Measurements from ENCODE around the gene EFNA5.

EFNA5 gene

GRCh38 chr5:107612541-107612940 lies 58.2 kb downstream of the EFNA5 start:
- no peak for DNase-seq
- in situ Hi-C loops (cut with MboI; ENCODE audit: low pct_unique_long_range_greater_than_20kb, low sequenced_read_pairs): no loop called here

- in situ Hi-C loops (cut with MboI; ENCODE audit: low pct_unique_long_range_greater_than_20kb, low sequenced_read_pairs): no loop called here
- no peak for DNase-seq
Measured at GRCh38 chr5:107610798-107611197, 59.9 kb downstream of the EFNA5 start.

GRCh38 chr5:107607671-107608345 lies 62.9 kb downstream of the EFNA5 start:
- in situ Hi-C loops (cut with MboI; ENCODE audit: low pct_unique_long_range_greater_than_20kb, low sequenced_read_pairs): no loop called here
- no peak for DNase-seq

- no peak for DNase-seq
- in situ Hi-C loops (cut with MboI; ENCODE audit: low pct_unique_long_range_greater_than_20kb, low sequenced_read_pairs): no loop called here
Measured at GRCh38 chr5:107607196-107607595, 63.5 kb downstream of the EFNA5 start.

- in situ Hi-C loops (cut with MboI; ENCODE audit: low pct_unique_long_range_greater_than_20kb, low sequenced_read_pairs): no loop called here
- DNase-seq: no peak
Measured at GRCh38 chr5:107605596-107606125, 65.1 kb downstream of the EFNA5 start.

GRCh38 chr5:107604990-107605389 lies 65.7 kb downstream of the EFNA5 start:
- DNase-seq: no peak
- in situ Hi-C loops (cut with MboI; ENCODE audit: low pct_unique_long_range_greater_than_20kb, low sequenced_read_pairs): no loop called here

GRCh38 chr5:107604146-107604910 lies 66.4 kb downstream of the EFNA5 start:
- no peak for DNase-seq
- in situ Hi-C loops (cut with MboI; ENCODE audit: low pct_unique_long_range_greater_than_20kb, low sequenced_read_pairs): no loop called here

GRCh38 chr5:107603349-107603748 lies 67.4 kb downstream of the EFNA5 start:
- no peak for DNase-seq
- in situ Hi-C loops (cut with MboI; ENCODE audit: low pct_unique_long_range_greater_than_20kb, low sequenced_read_pairs): no loop called here

- in situ Hi-C loops (cut with MboI; ENCODE audit: low pct_unique_long_range_greater_than_20kb, low sequenced_read_pairs): no loop called here
- DNase-seq: no peak
Measured at GRCh38 chr5:107602896-107603295, 67.8 kb downstream of the EFNA5 start.

- in situ Hi-C loops (cut with MboI; ENCODE audit: low pct_unique_long_range_greater_than_20kb, low sequenced_read_pairs): no loop called here
- no peak for DNase-seq
Measured at GRCh38 chr5:107601076-107601475, 69.7 kb downstream of the EFNA5 start.

- no peak for DNase-seq
- in situ Hi-C loops (cut with MboI; ENCODE audit: low pct_unique_long_range_greater_than_20kb, low sequenced_read_pairs): no loop called here
Measured at GRCh38 chr5:107598958-107599357, 71.8 kb downstream of the EFNA5 start.

- no peak for DNase-seq
Measured at GRCh38 chr5:107597803-107598202, 72.9 kb downstream of the EFNA5 start.

GRCh38 chr5:107597247-107597646 lies 73.5 kb downstream of the EFNA5 start:
- in situ Hi-C loops (cut with MboI; ENCODE audit: low pct_unique_long_range_greater_than_20kb, low sequenced_read_pairs): no loop called here
- no peak for DNase-seq

More at GRCh38 chr5:107597803-107598202, 72.9 kb downstream of the EFNA5 start:
- in situ Hi-C loops (cut with MboI; ENCODE audit: low pct_unique_long_range_greater_than_20kb, low sequenced_read_pairs): no loop called here

- in situ Hi-C loops (cut with MboI; ENCODE audit: low pct_unique_long_range_greater_than_20kb, low sequenced_read_pairs): no loop called here
- no peak for DNase-seq
Measured at GRCh38 chr5:107594253-107595045, 76.3 kb downstream of the EFNA5 start.

- no peak for DNase-seq
- in situ Hi-C loops (cut with MboI; ENCODE audit: low pct_unique_long_range_greater_than_20kb, low sequenced_read_pairs): no loop called here
Measured at GRCh38 chr5:107593009-107593408, 77.7 kb downstream of the EFNA5 start.

GRCh38 chr5:107592515-107592914 lies 78.2 kb downstream of the EFNA5 start:
- DNase-seq: no peak
- in situ Hi-C loops (cut with MboI; ENCODE audit: low pct_unique_long_range_greater_than_20kb, low sequenced_read_pairs): no loop called here

- no peak for DNase-seq
- in situ Hi-C loops (cut with MboI; ENCODE audit: low pct_unique_long_range_greater_than_20kb, low sequenced_read_pairs): no loop called here
Measured at GRCh38 chr5:107590686-107591085, 80.1 kb downstream of the EFNA5 start.

- DNase-seq: no peak
- in situ Hi-C loops (cut with MboI; ENCODE audit: low pct_unique_long_range_greater_than_20kb, low sequenced_read_pairs): no loop called here
Measured at GRCh38 chr5:107589520-107590193, 81.1 kb downstream of the EFNA5 start.

GRCh38 chr5:107582625-107583024 lies 88.1 kb downstream of the EFNA5 start:
- in situ Hi-C loops (cut with MboI; ENCODE audit: low pct_unique_long_range_greater_than_20kb, low sequenced_read_pairs): no loop called here

More at GRCh38 chr5:107582625-107583024, 88.1 kb downstream of the EFNA5 start:
- no peak for DNase-seq

Data from KBM-7 (cell line).